Stomach (tissue), 9 donors: ENCODE results near the gene GAK. TPM values are rescaled to one million over a fixed set of nuclear protein-coding genes. Genes with fewer than 3 reads are reported as not detected.

Experiments used
- DNase-seq, 2 donors: peaks; one replicate each; pipeline versions ENCODE4 v3.0.0 to v3.0.0-alpha.2; 2013 to 2019
- H3K27ac ChIP-seq, 5 donors: fragments of 200-600 bp in 4 of 5; sonication (generic) in 4 of 5; one replicate each; pipeline ENCODE4 v1.5.1; 2013 to 2019; ENCODE audit warnings: mild to moderate bottlenecking in 1 of 5, moderate library complexity in 1 of 5
- H3K27me3 ChIP-seq, 3 donors: fragments of 200-600 bp; sonication (generic); one replicate each; pipeline ENCODE4 v1.5.1; 2017 to 2019; ENCODE audit warnings: mixed run types in 1 of 3
- H3K36me3 ChIP-seq, 4 donors: fragments of 200-600 bp; sonication (generic); 1 replicate in 3 of 4; 2 replicates in 1 of 4; pipeline ENCODE4 v1.5.1; 2016 to 2019
- H3K4me1 ChIP-seq, 4 donors: fragments of 200-600 bp; sonication (generic); one replicate each; pipeline ENCODE4 v1.5.1; 2016 to 2019
- H3K4me3 ChIP-seq, 4 donors: fragments of 200-600 bp; sonication (generic) in 3 of 4; one replicate each; pipeline ENCODE4 v1.5.1; 2016 to 2019; ENCODE audit warnings: mild to moderate bottlenecking in 1 of 4
- H3K9me3 ChIP-seq, 4 donors: fragments of 200-600 bp; sonication (generic); one replicate each; pipeline ENCODE4 v1.5.1; 2016 to 2019
- CTCF ChIP-seq, 7 experiments: fragments of 450-650 bp in 4 of 7; fragments of 200-600 bp in 3 of 7; sonication (generic) in 3 of 7; IDR thresholded peaks; one replicate each; pipeline ENCODE4 v1.5.1; 2016 to 2019; ENCODE audit warnings: antibody characterized with exemption in 7 of 7, control low read depth in 2 of 7, mild to moderate bottlenecking in 1 of 7
- EP300 ChIP-seq: sonication (generic); formaldehyde crosslinking; IDR thresholded peaks from one replicate; pipeline ENCODE4 v1.6.1; 2017; ENCODE audit warnings: antibody characterized with exemption
- POLR2A ChIP-seq, 4 donors: fragments of 450-650 bp; IDR thresholded peaks; one replicate each; pipeline ENCODE4 v1.6.1; 2016; ENCODE audit warnings: antibody characterized with exemption in 4 of 4, control low read depth in 2 of 4, mild to moderate bottlenecking in 1 of 4, moderate library complexity in 1 of 4
- POLR2AphosphoS5 ChIP-seq, 3 donors: sonication (generic); formaldehyde crosslinking; IDR thresholded peaks; one replicate each; pipeline ENCODE4 v1.6.1; 2016; ENCODE audit warnings: antibody characterized with exemption in 3 of 3
- WGBS, 5 donors: extraction: QIAGEN DNeasy Blood & Tissue Kit in 3 of 5; methylation state at CpG; one replicate each; pipeline versions ENCODE4 v1.1.5 to v1.1.7; 2013 to 2018; 5-methylcytosine and 5-hydroxymethylcytosine counted together
- intact Hi-C: fragments of 100-400 bp; cut with DNase I; formaldehyde crosslinking; loops from one replicate; pipeline ENCODE4 v1.15.1; 2023; ENCODE audit warnings: low total_unique reads
- polyA plus RNA-seq, 3 donors: library from polyadenylated mRNA; stranded (reverse); fragments of 200-250 nt; gene quantifications; one replicate each; pipeline ENCODE4 v1.2.3, GENCODE V29; 2013
- total RNA-seq, 5 donors: library from RNA; depleted of rRNA; stranded (reverse); fragments of >200 nt; gene quantifications; one replicate each; pipeline versions ENCODE4 v1.1.0 to v1.2.3, GENCODE V29; 2014 to 2016
- donor health status: healthy with polysubstance abuse.
- donor health status: Bipolar disorder and iron deficiency.
- donor health status: healthy.

The GAK gene
- total and polyA plus RNA-seq, 8 donors, result 71.8 to 503 (median 157) TPM

- TF ChIP-seq POLR2A (IDR thresholded peaks at IDR 0.05) (no peak), EP300 (no peak), POLR2AphosphoS5 (IDR thresholded peaks at IDR 0.05) (no peak), CTCF (IDR thresholded peaks at IDR 0.05) (no peak)
- peak overlapping the region; percentile 17 to 39 (median 30) for H3K4me3 ChIP-seq
- 2 to 4% (median 3%) methylated on average over 5 to 71 of the region's 75 CpGs for WGBS, 5 donors
- H3K36me3 ChIP-seq, result no peaks in the 10 kb centered on the region
- intact Hi-C loops, result no loop called here
- H3K4me1 ChIP-seq, result peaks cover 19 to 24% (median 21%) of the 10 kb centered on the region in 4 donors
- no peak overlapping the region for H3K27ac ChIP-seq
- peaks cover 0 to 9% (median 7%) of the 10 kb centered on the region in 4 donors for H3K9me3 ChIP-seq
- peaks cover 26 to 97% (median 61%) of the 10 kb centered on the region in 3 donors for H3K27me3 ChIP-seq
- peak in 1 of 2 donors; percentile 38 for DNase-seq
Observed at GRCh38 chr4:826508-827208, 105.5 kb downstream of the GAK start.

GRCh38 chr4:825971-826330 is 106.2 kb downstream of the GAK start, which contains the start of gene CPLX1:
TSS of gene CPLX1 (minus strand) at chr4:826129. CDS start at chr4:824522, 1,607 bp downstream.
- intact Hi-C loops, result no loop called here
- Histone ChIP-seq H3K4me3 (peak within 1 kb of the TSS; percentile 42 to 58 (median 51)), H3K4me1 (peaks cover 19 to 24% (median 21%) of the 10 kb centered on the region in 4 donors), H3K27ac (no peak within 1 kb of the TSS), H3K36me3 (no peaks in the 10 kb centered on the region), H3K9me3 (peaks cover 0 to 2% (median under 1%) of the 10 kb centered on the region in 4 donors), H3K27me3 (peaks cover 26 to 97% (median 68%) of the 10 kb centered on the region in 3 donors)
- 2 to 4% methylated on average over 22 to 42 of the region's 61 CpGs; no CpG with 5 or more reads in 3 of the 5 donors for WGBS, 5 donors
- peak; percentile 39 to 74 for DNase-seq
- TF ChIP-seq EP300 (no peak), POLR2AphosphoS5 (IDR thresholded peaks at IDR 0.05) (no peak)

- Histone ChIP-seq H3K4me1 (peaks cover 19 to 24% (median 21%) of the 10 kb centered on the region in 4 donors), H3K27ac (no peak overlapping the region), H3K4me3 (peak overlapping the region; percentile 42 to 58 (median 51)), H3K27me3 (peaks cover 26 to 97% (median 71%) of the 10 kb centered on the region in 3 donors), H3K36me3 (no peaks in the 10 kb centered on the region), H3K9me3 (no peaks in the 10 kb centered on the region)
- TF ChIP-seq POLR2A (IDR thresholded peaks at IDR 0.05) (no peak), POLR2AphosphoS5 (IDR thresholded peaks at IDR 0.05) (no peak), EP300 (no peak), CTCF (IDR thresholded peaks at IDR 0.05) (no peak)
- DNase-seq, result peak in 1 of 2 donors; percentile 75
- intact Hi-C loops, result no loop called here
- 4 to 8% (median 7%) methylated on average over 40 to 94 of the region's 94 CpGs for WGBS, 5 donors
Observed at GRCh38 chr4:825063-825970, 106.8 kb downstream of the GAK start.

- intact Hi-C loops, result no loop called here
- H3K27me3 ChIP-seq, result peaks cover 26 to 97% (median 70%) of the 10 kb centered on the region in 3 donors
- H3K4me1 ChIP-seq, result peaks cover 19 to 24% (median 21%) of the 10 kb centered on the region in 4 donors
- peaks cover 0 to 7% (median 3%) of the 10 kb centered on the region in 4 donors for H3K9me3 ChIP-seq
- DNase-seq, result peak in 1 of 2 donors; percentile 31
- H3K36me3 ChIP-seq, result no peaks in the 10 kb centered on the region
- no peak overlapping the region for H3K4me3 ChIP-seq
- WGBS, 5 donors, result 7 to 9% (median 8%) methylated on average over 15 to 23 of the region's 23 CpGs
- no peak overlapping the region for H3K27ac ChIP-seq
- TF ChIP-seq POLR2AphosphoS5 (IDR thresholded peaks at IDR 0.05), result no peak
- TF ChIP-seq EP300, result no peak
- TF ChIP-seq POLR2A (IDR thresholded peaks at IDR 0.05), result no peak
Observed at GRCh38 chr4:824461-825062, 107.6 kb downstream of the GAK start.
